H1 (cell line): ENCODE measurements around the gene STAC. TPM values are rescaled to one million over a fixed set of nuclear protein-coding genes. Genes with fewer than 3 reads are reported as not detected.

ENCODE experiments used
- CTCF ChIA-PET: fragments of 300-600 bp; sonication (Branson Sonifier 250); formaldehyde crosslinking; loops from one replicate; lab custom pipeline; 2021; ENCODE audit not compliant: partially characterized antibody; lab: Charles Lee
- POLR2A ChIA-PET: fragments of 300-600 bp; sonication (Branson Sonifier 250); formaldehyde crosslinking; loops from one replicate; lab custom pipeline; 2021; ENCODE audit warnings: inconsistent platforms; ENCODE audit not compliant: partially characterized antibody; lab: Charles Lee
- DNase-seq, 2 experiments: peaks; one replicate each; pipeline versions ENCODE4 v3.0.0 to v3.0.0-alpha.2; 2010 to 2022; ENCODE audit warnings: low spot score in 2 of 2, low read depth in 1 of 2, mixed read lengths in 1 of 2
- FAIRE-seq: peaks from 2 replicates; lab custom pipeline; 2011; peaks lifted over from hg19 to GRCh38; lab: Jason Lieb, UNC
- H2AFZ ChIP-seq: 2 replicates; pipeline ENCODE4 v1.8.1; 2012; ENCODE audit warnings: low read length, inconsistent platforms
- H2AK5ac ChIP-seq: 2 replicates; pipeline ENCODE4 v1.6.1; 2013; ENCODE audit warnings: low read depth, low read length
- H2BK120ac ChIP-seq: replicated peaks from 2 replicates; pipeline ENCODE3; 2013; ENCODE audit warnings: low read depth, low read length, inconsistent platforms
- H2BK12ac ChIP-seq: 2 replicates; pipeline ENCODE4 v1.6.1; 2013; ENCODE audit warnings: low read depth, low read length
- H2BK15ac ChIP-seq: 2 replicates; pipeline ENCODE4 v1.6.1; 2013; ENCODE audit warnings: low read length
- H2BK20ac ChIP-seq: 2 replicates; pipeline ENCODE4 v1.6.1; 2013; ENCODE audit warnings: low read length
- H2BK5ac ChIP-seq: 2 replicates; pipeline ENCODE4 v1.6.1; 2013; ENCODE audit warnings: low read depth, low read length
- H3K14ac ChIP-seq: 2 replicates; pipeline ENCODE4 v1.6.1; 2013; ENCODE audit warnings: inconsistent platforms; ENCODE audit not compliant: insufficient read length
- H3K18ac ChIP-seq: 2 replicates; pipeline ENCODE4 v1.6.1; 2013; ENCODE audit warnings: low read length; ENCODE audit errors: extremely low read depth
- H3K23ac ChIP-seq: 2 replicates; pipeline ENCODE4 v1.6.1; 2013; ENCODE audit warnings: inconsistent platforms; ENCODE audit not compliant: insufficient read length
- H3K23me2 ChIP-seq: 2 replicates; pipeline ENCODE4 v1.6.1; 2013; ENCODE audit warnings: low read depth, low read length
- H3K27ac ChIP-seq: 2 replicates; pipeline ENCODE4 v1.6.1; 2011; ENCODE audit warnings: low read depth, low read length, inconsistent platforms
- H3K27me3 ChIP-seq, 4 experiments: replicated peaks in 1 of 4; 1 replicate in 1 of 4; 2 replicates in 3 of 4; pipeline versions ENCODE4 v1.6.1 to v1.8.1; 2011 to 2013; ENCODE audit warnings: low read length in 3 of 4, mild to moderate bottlenecking in 3 of 4, inconsistent platforms in 2 of 4, mixed read lengths in 2 of 4, moderate library complexity in 1 of 4; ENCODE audit not compliant: control insufficient read depth in 3 of 4, insufficient read depth in 3 of 4; ENCODE audit errors: extremely low read depth in 1 of 4
- H3K36me3 ChIP-seq, 4 experiments: 2 replicates each; pipeline versions ENCODE4 v1.6.1 to v1.8.1; 2011 to 2013; ENCODE audit warnings: mild to moderate bottlenecking in 4 of 4, low read length in 3 of 4, moderate library complexity in 2 of 4, control low read depth in 1 of 4, inconsistent platforms in 1 of 4; ENCODE audit not compliant: insufficient read depth in 4 of 4, control insufficient read depth in 2 of 4
- H3K4ac ChIP-seq: replicated peaks from 2 replicates; pipeline ENCODE3; 2013; ENCODE audit warnings: low read length, low read depth, mixed read lengths, inconsistent platforms; ENCODE audit not compliant: insufficient read length
- H3K4me1 ChIP-seq, 4 experiments: replicated peaks in 1 of 4; 1 replicate in 1 of 4; 2 replicates in 3 of 4; pipeline versions ENCODE4 v1.6.1 to v1.8.1; 2011 to 2013; ENCODE audit warnings: low read length in 3 of 4, inconsistent platforms in 2 of 4, mixed read lengths in 1 of 4; ENCODE audit not compliant: insufficient read depth in 4 of 4, control insufficient read depth in 3 of 4
- H3K4me2 ChIP-seq, 2 experiments: 2 replicates each; pipeline versions ENCODE4 v1.6.1 to v1.8.1; 2011 to 2013; ENCODE audit warnings: low read depth in 2 of 2, low read length in 2 of 2, control low read depth in 1 of 2, inconsistent platforms in 1 of 2, mild to moderate bottlenecking in 1 of 2; ENCODE audit not compliant: insufficient read depth in 1 of 2
- H3K4me3 ChIP-seq, 4 experiments: fragments of 200-600, 300-600 bp in 1 of 4; sonication (generic), shearing (Covaris generic), sonication (Bioruptor Twin) in 1 of 4; 2 replicates each; pipeline versions ENCODE4 v1.5.1 to v1.8.1; 2011 to 2016; ENCODE audit warnings: low read length in 4 of 4, low read depth in 3 of 4, control low read depth in 2 of 4, inconsistent platforms in 2 of 4, mild to moderate bottlenecking in 2 of 4, mixed read lengths in 1 of 4, moderate library complexity in 1 of 4; ENCODE audit not compliant: insufficient read depth in 2 of 4; ENCODE audit errors: extremely low read depth in 1 of 4
- H3K56ac ChIP-seq: replicated peaks from 2 replicates; pipeline ENCODE3; 2013; ENCODE audit warnings: low read depth, mild to moderate bottlenecking, mixed read lengths, low read length, inconsistent platforms; ENCODE audit not compliant: insufficient read length
- H3K79me1 ChIP-seq: 2 replicates; pipeline ENCODE4 v1.6.1; 2013; ENCODE audit warnings: low read depth, low read length, control low read depth
- H3K79me2 ChIP-seq, 2 experiments: 2 replicates each; pipeline versions ENCODE4 v1.6.1 to v1.8.1; 2012 to 2013; ENCODE audit warnings: low read length in 2 of 2, mild to moderate bottlenecking in 2 of 2, inconsistent platforms in 1 of 2; ENCODE audit not compliant: insufficient read depth in 2 of 2, control insufficient read depth in 1 of 2
- H3K9ac ChIP-seq, 4 experiments: replicated peaks in 1 of 4; 1 replicate in 1 of 4; 2 replicates in 3 of 4; pipeline versions ENCODE4 v1.6.1 to v1.8.1; 2011 to 2013; ENCODE audit warnings: low read depth in 3 of 4, low read length in 3 of 4, control low read depth in 2 of 4, mild to moderate bottlenecking in 2 of 4, moderate library complexity in 2 of 4, inconsistent platforms in 1 of 4; ENCODE audit errors: extremely low read depth in 1 of 4
- H3K9me3 ChIP-seq, 2 experiments: 2 replicates each; pipeline versions ENCODE4 v1.6.1 to v1.8.1; 2012 to 2013; ENCODE audit warnings: mild to moderate bottlenecking in 2 of 2, moderate library complexity in 2 of 2, control low read depth in 1 of 2, inconsistent platforms in 1 of 2, low read depth in 1 of 2, low read length in 1 of 2, mixed read lengths in 1 of 2; ENCODE audit not compliant: insufficient read depth in 2 of 2
- H4K20me1 ChIP-seq, 2 experiments: replicated peaks in 1 of 2; 2 replicates each; pipeline versions ENCODE3 to v1.8.1; 2011 to 2013; ENCODE audit warnings: inconsistent platforms in 2 of 2, low read length in 2 of 2, mild to moderate bottlenecking in 1 of 2; ENCODE audit not compliant: insufficient read depth in 2 of 2, control insufficient read depth in 1 of 2
- H4K5ac ChIP-seq: 2 replicates; pipeline ENCODE4 v1.6.1; 2013; ENCODE audit warnings: low read length, low read depth, mixed read lengths, inconsistent platforms; ENCODE audit not compliant: insufficient read length
- H4K8ac ChIP-seq: 2 replicates; pipeline ENCODE4 v1.8.0; 2013; ENCODE audit warnings: mild to moderate bottlenecking, moderate library complexity, low read length, inconsistent platforms; ENCODE audit not compliant: insufficient read depth; ENCODE audit errors: extremely low read depth
- H4K91ac ChIP-seq: replicated peaks from 2 replicates; pipeline ENCODE3; 2013; ENCODE audit warnings: low read length, mixed read lengths, inconsistent platforms; ENCODE audit not compliant: insufficient read length
- ASH2L ChIP-seq: fragments of 200-600, 300-600 bp; sonication (generic); IDR thresholded peaks from one replicate; pipeline ENCODE4 v1.7.1; 2017; ENCODE audit warnings: low read length
- CHD1 ChIP-seq: IDR thresholded peaks from 2 replicates; pipeline ENCODE4 v1.6.1; 2012; ENCODE audit warnings: low read depth, low read length, improper control_type of control experiment
- CTCF ChIP-seq, 3 experiments: IDR thresholded peaks; 1 replicate in 2 of 3; 2 replicates in 1 of 3; pipeline versions ENCODE4 v1.5.1 to v1.6.1; 2011; ENCODE audit warnings: low read length in 3 of 3, mild to moderate bottlenecking in 3 of 3, inconsistent platforms in 2 of 3, low read depth in 1 of 3, moderate library complexity in 1 of 3; ENCODE audit not compliant: insufficient read depth in 1 of 3; ENCODE audit errors: control extremely low read depth in 1 of 3
- GTF2F1 ChIP-seq: IDR thresholded peaks from 2 replicates; pipeline ENCODE4 v1.6.1; 2012; ENCODE audit warnings: low read depth, low read length, improper control_type of control experiment, borderline replicate concordance
- HDAC2 ChIP-seq, 2 experiments: fragments of 300-600 bp in 1 of 2; sonication (generic) in 1 of 2; IDR thresholded peaks; 2 replicates each; pipeline ENCODE4 v1.6.1; 2011 to 2012; ENCODE audit warnings: low read depth in 2 of 2, low read length in 2 of 2, mild to moderate bottlenecking in 2 of 2, moderate library complexity in 2 of 2, borderline replicate concordance in 1 of 2, inconsistent platforms in 1 of 2
- POLR2AphosphoS5 ChIP-seq: IDR thresholded peaks from 2 replicates; pipeline ENCODE4 v1.6.1; 2011; ENCODE audit warnings: low read depth, low read length
- SIN3A ChIP-seq, 2 experiments: IDR thresholded peaks in 1 of 2; conservative IDR thresholded peaks in 1 of 2; 2 replicates each; pipeline ENCODE4 v1.6.1; 2011 to 2012; ENCODE audit warnings: low read length in 2 of 2, improper control_type of control experiment in 1 of 2, low read depth in 1 of 2, mild to moderate bottlenecking in 1 of 2
- SUZ12 ChIP-seq: fragments of 200-600 bp; sonication (generic); IDR thresholded peaks from 2 replicates; pipeline ENCODE4 v1.6.1; 2012; ENCODE audit warnings: mild to moderate bottlenecking, inconsistent platforms, low read length, moderate library complexity, mixed read lengths
- USF2 ChIP-seq: IDR thresholded peaks from 2 replicates; pipeline ENCODE4 v1.6.1; 2011; ENCODE audit warnings: low read length, improper control_type of control experiment
- YY1 ChIP-seq: IDR thresholded peaks from 2 replicates; pipeline ENCODE4 v1.6.1; 2011; ENCODE audit warnings: low read depth, mild to moderate bottlenecking, low read length
- WGBS, 2 experiments: shearing (Covaris generic) in 1 of 2; methylation state at CpG; one replicate each; pipeline versions ENCODE4 v1.1.6 to v1.1.7; 2013 to 2015; ENCODE audit warnings: low lambda C conversion rate in 2 of 2, mixed read lengths in 2 of 2, inconsistent platforms in 1 of 2, low coverage in 1 of 2, missing lambda C conversion rate in 1 of 2; ENCODE audit not compliant: insufficient replicate concordance in 2 of 2, insufficient coverage in 1 of 2, insufficient read length in 1 of 2; ENCODE audit errors: extremely low coverage in 1 of 2, missing lambda C conversion rate in 1 of 2; 5-methylcytosine and 5-hydroxymethylcytosine counted together
- polyA plus RNA-seq, 7 experiments: library from polyadenylated mRNA; depleted of rRNA in 3 of 7; stranded (reverse) in 5 of 7; unstranded in 2 of 7; fragments of >200 nt in 5 of 7; fragments of 200-250 nt in 2 of 7; gene quantifications; 1 replicate in 5 of 7; 2 replicates in 1 of 7; 4 replicates in 1 of 7; pipeline versions ENCODE4 v1.2.1 to v1.2.3, GENCODE V29; 2011 to 2013; ENCODE audit warnings: missing spikeins in 2 of 7, mixed read lengths in 2 of 7
- total RNA-seq: library from RNA; stranded (reverse); fragmentation: NEBNext Ultra II Directional; extraction: Animal tissue kit (Norgen Biotek cat#: 25700); gene quantifications from 2 replicates; pipeline ENCODE4 v1.2.1, GENCODE V29; 2021

Gene STAC
- total and polyA plus RNA-seq, 2 of the 8 experiments (the other 6 are each of a cell fraction or from before 2014, with no cell fraction given), result 8.0 to 18.1 TPM

GRCh38 chr3:36521007-36521379 is 140.7 kb downstream of the STAC start:
- H3K36me3 ChIP-seq, result no peaks in the 10 kb centered on the region
- no peak for TF ChIP-seq ASH2L
- TF ChIP-seq POLR2AphosphoS5, result no peak
- no peak for TF ChIP-seq CTCF (IDR thresholded peaks at IDR 0.05; ENCODE audit: control extremely low read depth in 1 of 3, insufficient read depth in 1 of 3, low read depth in 1 of 3, low read length in 3 of 3)
- TF ChIP-seq USF2, result no peak
- no peak for TF ChIP-seq SIN3A (conservative IDR thresholded peaks at IDR 0.05 in 1 of 2, IDR thresholded peaks at IDR 0.05 in 1 of 2; ENCODE audit: low read depth in 1 of 2, low read length in 2 of 2)
- no peak for TF ChIP-seq HDAC2 (IDR thresholded peaks at IDR 0.05; ENCODE audit: borderline replicate concordance in 1 of 2, low read depth in 2 of 2, low read length in 2 of 2)
- TF ChIP-seq CHD1, result no peak
- TF ChIP-seq YY1, result no peak
- TF ChIP-seq GTF2F1, result no peak
- no peak for TF ChIP-seq SUZ12

More at GRCh38 chr3:36521007-36521379, 140.7 kb downstream of the STAC start:
- no peak overlapping the region for H4K91ac ChIP-seq
- H4K20me1 ChIP-seq, result no peaks in the 10 kb centered on the region
- ChIA-PET CTCF (interaction anchor here (0.9 to 1.0 kb wide), 2 partner anchors 20 to 40 kb away, joined by 3 to 4 read pairs; no protein-coding TSS in a partner anchor), POLR2A (no interaction called here)
- DNase-seq, result no peak
- no peak overlapping the region for H4K8ac ChIP-seq
- H2BK15ac ChIP-seq, result no peak overlapping the region
- H3K79me2 ChIP-seq, result no peaks in the 10 kb centered on the region
- H2BK12ac ChIP-seq, result no peak overlapping the region
- H2BK120ac ChIP-seq, result no peak overlapping the region
- H3K4ac ChIP-seq, result no peak overlapping the region
- H3K18ac ChIP-seq, result no peak overlapping the region
- H3K4me1 ChIP-seq, result peaks cover 0 to 6% (median 3%) of the 10 kb centered on the region in 4 experiments; a peak in 2 of 7 replicates
- 95% methylated on average over 2 of the region's 2 CpGs; no CpG with 5 or more reads in 1 of the 2 experiments for WGBS, 2 experiments
- no peak overlapping the region for H3K9ac ChIP-seq
- FAIRE-seq, result no peak
- no peak overlapping the region for H3K27ac ChIP-seq
- H3K9me3 ChIP-seq, result no peaks in the 10 kb centered on the region
- H2BK5ac ChIP-seq, result no peak overlapping the region
- no peak overlapping the region for H3K23ac ChIP-seq
- H4K5ac ChIP-seq, result no peak overlapping the region
- H3K27me3 ChIP-seq, result no peaks in the 10 kb centered on the region
- H3K4me3 ChIP-seq, result no peak overlapping the region
- H2AK5ac ChIP-seq, result no peak overlapping the region
- H2BK20ac ChIP-seq, result no peak overlapping the region
- H3K4me2 ChIP-seq, result no peak overlapping the region
- no peaks in the 10 kb centered on the region for H3K79me1 ChIP-seq
- no peak overlapping the region for H3K56ac ChIP-seq
- H2AFZ ChIP-seq, result no peak overlapping the region
- 0 out of 2 replicates have a peak, but pooled peaks cover 2% of the 10 kb centered on the region for H3K23me2 ChIP-seq
- no peak overlapping the region for H3K14ac ChIP-seq
